Naive thymus-derived CD8-positive, alpha-beta T cell (primary cell): ENCODE results near the gene SVIL. TPM values are rescaled to one million over a fixed set of nuclear protein-coding genes. Genes with fewer than 3 reads are reported as not detected.

Source experiments
- ATAC-seq, 2 donors: fragments of 150-1000 bp; cut with Tn5 transposase in 1 of 2; sonication (Bioruptor Pico), chemical (Tn5 transposase) in 1 of 2; 1 replicate in 1 of 2; 2 replicates in 1 of 2; pipeline ENCODE4 v1.10.0; 2021; ENCODE audit warnings: mild to moderate bottlenecking in 2 of 2, moderate library complexity in 2 of 2
- POLR2A ChIA-PET: fragments of 350-600 bp; sonication (Branson Sonifier 250); formaldehyde crosslinking; loops from one replicate; lab custom pipeline; 2021; ENCODE audit warnings: antibody characterized with exemption; lab: Charles Lee
- DNase-seq, 10 donors: peaks; one replicate each; pipeline versions ENCODE4 v3.0.0 to v3.0.0-alpha.2; 2020 to 2022
- H3K27ac Mint-ChIP-seq, 10 donors: one replicate each; pipeline ENCODE4 v1.8.0; 2020 to 2022; ENCODE audit warnings: mild to moderate bottlenecking in 10 of 10, mixed read lengths in 10 of 10, moderate library complexity in 4 of 10, inconsistent platforms in 1 of 10
- H3K27me3 Mint-ChIP-seq, 5 donors: one replicate each; pipeline ENCODE4 v1.8.0; 2021 to 2022; ENCODE audit warnings: mixed read lengths in 5 of 5
- H3K36me3 Mint-ChIP-seq, 3 donors: one replicate each; pipeline ENCODE4 v1.8.0; 2020 to 2022; ENCODE audit warnings: mixed read lengths in 3 of 3, mild to moderate bottlenecking in 2 of 3, inconsistent platforms in 1 of 3
- H3K4me1 Mint-ChIP-seq, 4 donors: one replicate each; pipeline ENCODE4 v1.8.0; 2021 to 2022; ENCODE audit warnings: mixed read lengths in 4 of 4
- H3K4me3 Mint-ChIP-seq, 10 donors: one replicate each; pipeline ENCODE4 v1.8.0; 2020 to 2022; ENCODE audit warnings: mild to moderate bottlenecking in 10 of 10, mixed read lengths in 10 of 10, moderate library complexity in 6 of 10, inconsistent platforms in 1 of 10
- H3K9me3 Mint-ChIP-seq, 9 donors: one replicate each; pipeline ENCODE4 v1.8.0; 2020 to 2022; ENCODE audit warnings: mixed read lengths in 9 of 9, mild to moderate bottlenecking in 3 of 9, inconsistent platforms in 1 of 9, moderate library complexity in 1 of 9
- microRNA-seq: library from miRNA; unstranded; fragments of <30 nt; microRNA quantifications from one replicate; pipeline ENCODE4 v1.2.0, GENCODE V29; 2022; ENCODE audit warnings: borderline microRNAs expressed
- polyA plus RNA-seq, 3 donors: library from polyadenylated mRNA; unstranded; fragments of 300-500 nt; fragmentation: Illumina TruSeq; gene quantifications; one replicate each; pipeline ENCODE4 v1.2.3, GENCODE V29; 2021
- total RNA-seq, 8 experiments: library from RNA in 2 of 8; stranded (reverse) in 2 of 8; gene quantifications; one replicate each; pipeline ENCODE4 v1.2.3 and lab custom pipeline; 2021 to 2026

Gene SVIL
- total and polyA plus RNA-seq, 5 experiments from 2014 or later: 6.8 to 15.7 (median 12.6) TPM

DNA sequence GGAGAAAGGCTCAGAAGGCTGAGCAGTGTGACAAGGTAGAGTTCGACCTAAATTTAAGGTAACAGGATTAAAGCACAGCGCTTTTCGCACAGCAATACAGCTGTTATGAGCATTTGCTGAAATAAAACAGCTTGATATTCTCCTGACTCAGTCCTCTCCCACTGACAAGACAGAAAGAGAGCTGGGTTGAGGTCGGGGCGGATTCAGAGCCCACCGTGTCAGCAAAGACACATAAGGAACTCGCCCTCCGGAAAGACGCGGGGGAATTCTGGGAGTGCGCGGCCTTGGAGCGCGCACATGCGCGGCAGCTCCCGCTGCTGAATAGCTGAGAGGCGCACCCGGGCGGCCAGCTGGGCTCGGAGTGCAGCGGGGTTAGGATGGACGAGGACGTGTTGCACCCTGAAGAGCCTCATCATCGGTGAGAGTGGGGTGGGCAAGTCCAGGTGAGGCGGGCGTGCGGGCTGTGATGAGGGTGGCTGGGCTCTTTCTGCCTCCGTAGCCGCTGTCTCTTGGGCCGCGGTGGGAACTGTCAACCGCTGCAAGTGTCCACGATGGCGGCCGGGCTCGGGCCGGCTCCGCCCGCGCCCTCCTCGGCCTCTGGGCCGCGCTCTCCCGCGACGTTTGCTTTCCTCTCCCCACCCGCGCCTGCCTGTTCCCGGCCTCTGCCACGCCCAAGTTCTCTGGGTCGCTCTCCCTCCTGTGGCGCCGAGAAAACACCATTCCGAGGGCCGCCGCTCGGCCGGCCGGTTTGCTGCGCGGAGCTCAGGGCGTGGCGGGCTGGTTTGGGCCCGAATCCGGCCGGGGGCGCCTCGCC, 225.3 kb downstream of the SVIL start:
- Mint-ChIP-seq H3K27me3 (no peaks in the 10 kb centered on the region), H3K9me3 (no peaks in the 10 kb centered on the region), H3K4me1 (peaks cover 12 to 41% (median 32%) of the 10 kb centered on the region in 4 donors), H3K36me3 (no peaks in the 10 kb centered on the region), H3K4me3 (peak overlapping the region; percentile 94 to 100 (median 99)), H3K27ac (peak overlapping the region; percentile 88 to 98 (median 95))
- POLR2A ChIA-PET: no interaction called here
- DNase-seq (peak in 9 of 10 donors; percentile 1 to 64 (median 31)), ATAC-seq (peak; percentile 66 to 82)

DNA sequence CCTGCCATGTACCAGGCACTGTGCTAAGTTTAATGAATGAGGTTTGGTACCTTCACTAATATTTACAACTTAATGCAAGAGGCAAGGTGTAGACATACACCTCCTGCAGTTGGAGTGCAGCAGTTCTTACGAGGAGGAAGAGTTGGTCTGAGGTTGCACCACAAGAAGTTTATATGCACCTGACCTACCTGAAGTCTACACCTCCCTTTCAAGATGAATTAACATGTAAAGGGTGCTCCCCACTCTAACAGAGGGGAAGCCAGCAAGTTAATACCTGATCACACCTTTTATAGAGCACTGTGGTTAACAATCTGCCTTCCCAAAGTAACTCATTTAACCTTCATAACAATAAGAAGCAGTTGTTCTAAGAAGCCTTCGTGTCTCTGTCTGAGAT, 225.9 kb downstream of the SVIL start:
- ATAC-seq: peak; percentile 45 to 70
- H3K27ac Mint-ChIP-seq: peak overlapping the region; percentile 88 to 98 (median 95)
- no peaks in the 10 kb centered on the region for H3K27me3 Mint-ChIP-seq
- peak in 2 of 10 donors; percentile 20 to 42 for DNase-seq
- H3K4me3 Mint-ChIP-seq: peak overlapping the region; percentile 94 to 100 (median 99)
- peaks cover 12 to 39% (median 32%) of the 10 kb centered on the region in 4 donors for H3K4me1 Mint-ChIP-seq
- POLR2A ChIA-PET: no interaction called here
- no peaks in the 10 kb centered on the region for H3K36me3 Mint-ChIP-seq
- H3K9me3 Mint-ChIP-seq: no peaks in the 10 kb centered on the region

Small RNA genes lying within 50 kb of the gene (microRNA-seq; reads per million reads assigned to microRNA genes)
- gene MIR604: not detected
- gene MIR938: not detected
